ENCODE results near the gene PBOV1.

DNA sequence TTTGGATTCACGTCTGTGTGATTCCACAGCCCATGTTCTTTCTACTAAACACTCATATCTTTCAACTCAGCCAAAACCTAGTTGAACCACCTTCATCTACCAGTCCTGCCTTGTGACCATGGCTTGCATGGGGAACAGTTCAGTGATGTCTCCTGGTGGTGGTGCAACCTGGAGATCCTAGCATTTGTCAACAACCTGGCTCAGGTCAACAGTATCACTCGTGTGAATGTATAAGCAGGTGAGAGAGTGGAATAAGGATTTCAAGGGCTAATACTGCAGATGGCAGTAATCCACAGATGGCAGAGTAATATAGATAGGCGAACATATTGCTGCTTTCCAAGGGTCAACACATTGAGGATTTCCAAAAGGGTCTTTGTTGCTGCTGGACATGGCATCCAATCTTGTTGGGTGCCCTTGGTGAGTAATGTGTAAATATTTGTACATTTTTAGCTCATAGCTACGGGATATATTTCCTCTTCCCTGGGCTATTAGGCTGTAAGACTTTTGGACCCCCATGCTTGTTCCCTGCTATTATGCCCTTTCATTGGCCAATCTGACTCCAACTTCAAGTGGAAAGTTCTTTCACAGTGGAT is 13.4 kb downstream of the PBOV1 start:
- TF ChIP-seq, protein P1, sequence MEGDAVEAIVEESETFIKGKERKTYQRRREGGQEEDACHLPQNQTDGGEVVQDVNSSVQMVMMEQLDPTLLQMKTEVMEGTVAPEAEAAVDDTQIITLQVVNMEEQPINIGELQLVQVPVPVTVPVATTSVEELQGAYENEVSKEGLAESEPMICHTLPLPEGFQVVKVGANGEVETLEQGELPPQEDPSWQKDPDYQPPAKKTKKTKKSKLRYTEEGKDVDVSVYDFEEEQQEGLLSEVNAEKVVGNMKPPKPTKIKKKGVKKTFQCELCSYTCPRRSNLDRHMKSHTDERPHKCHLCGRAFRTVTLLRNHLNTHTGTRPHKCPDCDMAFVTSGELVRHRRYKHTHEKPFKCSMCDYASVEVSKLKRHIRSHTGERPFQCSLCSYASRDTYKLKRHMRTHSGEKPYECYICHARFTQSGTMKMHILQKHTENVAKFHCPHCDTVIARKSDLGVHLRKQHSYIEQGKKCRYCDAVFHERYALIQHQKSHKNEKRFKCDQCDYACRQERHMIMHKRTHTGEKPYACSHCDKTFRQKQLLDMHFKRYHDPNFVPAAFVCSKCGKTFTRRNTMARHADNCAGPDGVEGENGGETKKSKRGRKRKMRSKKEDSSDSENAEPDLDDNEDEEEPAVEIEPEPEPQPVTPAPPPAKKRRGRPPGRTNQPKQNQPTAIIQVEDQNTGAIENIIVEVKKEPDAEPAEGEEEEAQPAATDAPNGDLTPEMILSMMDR (IDR thresholded peaks at IDR 0.05; ENCODE audit: insufficient read depth, low read length, poor library complexity, severe bottlenecking): no peak
- no peak for TF ChIP-seq EZH2phosphoT487 (conservative IDR thresholded peaks at IDR 0.05; ENCODE audit: low read length)
